Measurements from ENCODE around the gene GALNT9. TPM values are rescaled to one million over a fixed set of nuclear protein-coding genes. Genes with fewer than 3 reads are reported as not detected.
"Not testable (repeated sequence)": the region's sequence is repeated elsewhere in the genome, so short reads cannot be mapped to it uniquely, and the experiment has no call there.

Gene GALNT9
- total RNA-seq, 1 experiment from 2014 or later = not detected

GRCh38 chr12:132237772-132238487 lies 91.5 kb downstream of the GALNT9 start:
- no peak for DNase-seq (ENCODE audit: low spot score)

- no peak for DNase-seq (ENCODE audit: low spot score)
These were observed 92.2 kb downstream of the GALNT9 start for GRCh38 chr12:132236930-132237771.

- DNase-seq (ENCODE audit: low spot score) = no peak
These were observed 93.1 kb downstream of the GALNT9 start for GRCh38 chr12:132236129-132236929.

- no peak for DNase-seq (ENCODE audit: low spot score)
These were observed 94.1 kb downstream of the GALNT9 start for GRCh38 chr12:132235116-132235820.

- DNase-seq (ENCODE audit: low spot score) = no peak
These were observed 99.0 kb downstream of the GALNT9 start for GRCh38 chr12:132230381-132230780.

GRCh38 chr12:132229926-132230325 lies 99.5 kb downstream of the GALNT9 start:
- no peak for DNase-seq (ENCODE audit: low spot score)

GRCh38 chr12:132229193-132229760 lies 100.1 kb downstream of the GALNT9 start:
- no peak for DNase-seq (ENCODE audit: low spot score)

GRCh38 chr12:132228476-132229192 lies 100.8 kb downstream of the GALNT9 start:
- DNase-seq (ENCODE audit: low spot score) = no peak

- no peak for DNase-seq (ENCODE audit: low spot score)
These were observed 101.5 kb downstream of the GALNT9 start for GRCh38 chr12:132227782-132228475.

- DNase-seq (ENCODE audit: low spot score) = no peak
These were observed 102.3 kb downstream of the GALNT9 start for GRCh38 chr12:132227118-132227517.

GRCh38 chr12:132226604-132227003 lies 102.8 kb downstream of the GALNT9 start:
- no peak for DNase-seq (ENCODE audit: low spot score)

GRCh38 chr12:132225214-132225613 lies 104.2 kb downstream of the GALNT9 start:
- DNase-seq (ENCODE audit: low spot score) = no peak

- no peak for DNase-seq (ENCODE audit: low spot score)
These were observed 104.9 kb downstream of the GALNT9 start for GRCh38 chr12:132224484-132224883.

GRCh38 chr12:132222808-132223173 lies 106.6 kb downstream of the GALNT9 start:
- no peak for DNase-seq (ENCODE audit: low spot score)

GRCh38 chr12:132222096-132222807 lies 107.1 kb downstream of the GALNT9 start:
- DNase-seq (ENCODE audit: low spot score) = peak; percentile 25

GRCh38 chr12:132219761-132220160 lies 109.6 kb downstream of the GALNT9 start:
- DNase-seq (ENCODE audit: low spot score) = not testable (repeated sequence)

GRCh38 chr12:132219323-132219722 lies 110.1 kb downstream of the GALNT9 start:
- DNase-seq (ENCODE audit: low spot score) = no peak

- DNase-seq (ENCODE audit: low spot score) = peak; percentile 49
These were observed 110.5 kb downstream of the GALNT9 start for GRCh38 chr12:132218915-132219314.

- no peak for DNase-seq (ENCODE audit: low spot score)
These were observed 110.9 kb downstream of the GALNT9 start for GRCh38 chr12:132218527-132218875.

Measured in HT-29 (cell line).